DMS153 (cell line): ENCODE measurements around the gene ZNF512.

Source experiments
- DNase-seq: peaks from one replicate; lab custom pipeline; 2025; lab: John Stamatoyannopoulos, UW

Gene ZNF512

GRCh38 chr2:27638037-27638637, 55.3 kb downstream of the ZNF512 start:
- DNase-seq = no peak

- no peak for DNase-seq
These were observed 55.9 kb downstream of the ZNF512 start for GRCh38 chr2:27638709-27639108.

DNA sequence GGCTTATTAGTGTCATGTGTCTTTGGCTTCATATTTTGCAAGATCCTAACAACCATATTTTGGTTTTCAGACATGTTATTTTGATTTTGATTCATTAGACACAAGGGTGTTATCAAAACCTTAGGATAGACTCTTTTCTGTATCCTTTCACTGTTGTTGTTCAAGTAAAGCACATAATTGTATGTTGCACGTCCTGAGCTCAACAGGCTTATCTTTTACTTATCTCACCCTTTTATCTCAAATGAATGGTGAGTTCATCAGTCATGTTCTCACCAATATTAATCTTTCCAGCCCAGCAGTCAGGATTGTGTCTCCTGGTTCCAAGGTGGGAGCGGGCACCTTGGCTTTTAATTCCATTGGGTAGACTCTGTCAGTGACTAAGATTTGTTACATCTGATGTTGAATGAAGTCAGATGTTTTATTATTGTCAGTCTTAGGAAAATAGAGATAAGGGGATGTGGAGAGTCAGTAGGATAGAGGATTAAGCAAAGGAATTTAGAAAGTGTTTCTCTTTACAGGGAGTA, 57.9 kb downstream of the ZNF512 start:
- no peak for DNase-seq

DNA sequence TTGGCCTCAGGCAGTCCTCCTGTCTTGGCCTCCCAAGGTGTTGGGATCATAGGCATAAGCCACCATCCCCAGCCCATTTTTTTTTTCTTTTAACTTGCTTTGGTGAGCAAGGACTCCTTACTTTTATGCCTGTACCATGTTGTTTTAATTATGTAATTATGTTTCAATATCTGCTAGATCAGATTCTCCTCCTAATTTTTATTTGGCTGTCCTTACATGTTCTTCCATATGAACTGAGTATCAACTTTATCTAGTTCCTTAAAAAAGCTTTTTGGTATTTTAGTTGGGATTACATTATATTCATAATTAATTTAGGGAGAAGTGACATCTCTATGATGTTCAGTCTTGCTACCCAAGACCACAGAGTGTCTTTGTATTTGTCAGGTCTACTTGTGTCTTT, 62.4 kb downstream of the ZNF512 start:
- DNase-seq = no peak

DNA sequence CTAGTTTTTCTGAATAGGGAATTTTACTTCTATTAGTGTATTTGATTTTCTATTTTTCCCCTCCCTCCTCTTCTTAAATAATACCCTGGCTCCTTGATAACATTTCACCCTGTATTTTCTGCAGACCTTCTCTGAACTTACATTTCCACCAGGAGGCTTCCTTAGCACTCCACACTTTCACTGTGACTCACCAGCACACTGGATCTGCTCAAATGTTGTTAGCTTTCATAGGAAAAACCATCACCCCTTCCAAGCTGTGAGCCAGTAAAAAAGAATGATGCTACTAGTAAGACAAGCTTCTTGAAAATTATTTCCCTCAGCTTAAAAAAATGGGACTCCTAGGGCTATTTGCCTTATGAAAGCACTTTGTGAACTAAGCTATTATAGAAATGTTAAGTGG, 64.4 kb downstream of the ZNF512 start:
- DNase-seq = no peak

GRCh38 chr2:27647737-27648136, 64.9 kb downstream of the ZNF512 start:
- DNase-seq = no peak

DNA sequence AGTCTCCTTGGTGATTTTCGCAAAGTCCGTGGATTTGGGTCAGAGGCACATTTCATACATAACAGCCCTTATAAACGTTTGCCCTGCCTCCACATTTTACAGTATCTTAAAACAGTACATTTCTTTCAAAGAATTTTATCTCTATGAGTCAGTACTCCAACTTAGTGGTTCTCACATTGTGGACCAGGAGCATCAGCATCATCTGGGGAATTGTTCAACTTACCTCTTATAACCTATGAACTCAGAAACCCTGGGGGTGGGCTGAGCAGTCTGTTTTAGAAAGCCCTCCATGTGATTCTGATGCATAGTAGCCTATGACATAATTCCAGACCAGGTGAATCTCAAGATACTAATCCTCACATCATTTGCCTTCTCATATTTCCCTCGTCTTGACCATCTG, 68.2 kb downstream of the ZNF512 start:
- DNase-seq = no peak

- no peak for DNase-seq
These were observed 69.5 kb downstream of the ZNF512 start for GRCh38 chr2:27652341-27652740.

DNA sequence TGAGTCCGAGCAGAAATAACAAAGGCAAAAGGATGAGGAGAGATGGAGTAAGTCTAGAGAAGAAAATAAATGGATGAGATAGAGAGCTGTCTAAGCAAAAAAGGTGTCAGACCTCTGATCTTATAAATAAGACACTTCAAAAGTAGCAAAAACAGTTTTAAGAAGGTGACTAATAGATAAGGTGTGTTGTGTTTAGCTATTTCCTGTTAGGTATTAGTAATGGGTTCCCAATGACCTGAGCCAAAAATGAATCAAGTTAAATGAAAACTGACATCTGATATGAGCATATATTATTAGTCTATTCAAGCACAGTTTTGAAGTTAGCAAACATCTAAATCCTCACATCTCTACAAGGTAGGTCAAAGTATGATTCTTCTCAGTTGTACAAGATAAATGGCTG, 69.9 kb downstream of the ZNF512 start:
- DNase-seq = no peak

- no peak for DNase-seq
These were observed 70.6 kb downstream of the ZNF512 start for GRCh38 chr2:27653397-27653796.

- DNase-seq = no peak
These were observed 72.5 kb downstream of the ZNF512 start for GRCh38 chr2:27655155-27655951.

GRCh38 chr2:27661371-27661770, 78.5 kb downstream of the ZNF512 start:
- DNase-seq = no peak

DNA sequence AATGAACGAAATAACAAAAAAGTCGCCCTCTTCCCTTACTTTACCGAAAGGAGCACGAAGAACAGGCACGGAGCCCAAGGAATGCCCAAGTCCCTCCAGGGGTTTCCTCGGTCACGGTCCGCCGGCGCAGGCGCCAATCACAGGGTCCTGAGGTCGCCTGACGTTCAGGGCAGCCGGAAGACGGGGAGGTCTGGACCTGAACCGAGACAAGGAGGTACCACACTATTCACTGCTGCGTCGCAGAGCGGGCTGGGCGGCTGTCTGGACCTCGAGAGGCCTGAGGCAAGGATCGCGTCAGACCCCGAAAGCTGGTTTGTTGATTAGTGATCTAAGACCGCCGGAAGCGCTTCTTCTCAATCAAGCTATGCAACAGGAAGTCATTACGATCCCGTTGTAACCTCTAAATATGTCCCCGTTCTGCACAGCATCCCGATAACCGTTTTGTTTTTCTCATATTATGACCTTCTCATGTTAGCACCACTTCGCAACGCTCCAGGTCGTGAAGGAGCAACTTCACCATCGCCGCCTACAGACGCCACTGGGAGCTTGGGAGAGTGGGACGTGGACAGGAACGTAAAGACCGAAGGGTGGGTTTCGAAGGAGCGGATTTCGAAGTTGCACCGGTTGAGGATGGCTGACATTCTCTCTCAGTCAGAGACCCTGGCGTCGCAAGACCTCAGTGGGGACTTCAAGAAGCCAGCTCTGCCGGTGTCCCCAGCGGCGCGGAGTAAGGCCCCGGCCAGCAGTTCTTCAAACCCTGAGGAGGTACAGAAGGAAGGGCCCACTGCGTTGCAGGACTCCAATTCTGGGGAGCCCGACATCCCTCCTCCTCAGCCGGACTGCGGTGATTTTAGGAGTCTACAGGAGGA, 80.7 kb downstream of the ZNF512 start, which contains the start of the genes SLC4A1AP and SUPT7L:
SLC4A1AP (plus strand) TSS at position 605 of the 869 bp plus-strand sequence; CDS start at position 631, 26 bp downstream.
SUPT7L (minus strand) TSS at position 330 of the 869 bp plus-strand sequence. CDS start 1,422 bp downstream, outside the sequence.
- peak; percentile 46 for DNase-seq

DNA sequence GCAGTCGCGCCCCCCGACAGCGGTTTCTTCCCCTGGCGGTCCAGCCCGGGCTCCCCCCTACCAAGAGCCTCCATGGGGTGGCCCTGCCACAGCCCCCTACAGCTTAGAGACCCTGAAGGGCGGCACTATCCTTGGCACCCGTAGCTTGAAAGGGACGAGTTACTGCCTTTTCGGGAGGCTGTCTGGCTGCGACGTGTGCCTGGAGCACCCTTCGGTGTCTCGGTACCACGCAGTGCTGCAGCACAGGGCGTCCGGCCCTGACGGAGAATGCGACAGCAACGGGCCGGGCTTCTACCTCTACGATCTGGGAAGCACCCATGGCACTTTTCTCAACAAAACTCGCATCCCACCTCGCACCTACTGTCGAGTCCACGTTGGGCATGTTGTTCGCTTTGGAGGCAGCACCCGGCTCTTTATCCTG, 81.3 kb downstream of the ZNF512 start:
- DNase-seq = no peak

DNA sequence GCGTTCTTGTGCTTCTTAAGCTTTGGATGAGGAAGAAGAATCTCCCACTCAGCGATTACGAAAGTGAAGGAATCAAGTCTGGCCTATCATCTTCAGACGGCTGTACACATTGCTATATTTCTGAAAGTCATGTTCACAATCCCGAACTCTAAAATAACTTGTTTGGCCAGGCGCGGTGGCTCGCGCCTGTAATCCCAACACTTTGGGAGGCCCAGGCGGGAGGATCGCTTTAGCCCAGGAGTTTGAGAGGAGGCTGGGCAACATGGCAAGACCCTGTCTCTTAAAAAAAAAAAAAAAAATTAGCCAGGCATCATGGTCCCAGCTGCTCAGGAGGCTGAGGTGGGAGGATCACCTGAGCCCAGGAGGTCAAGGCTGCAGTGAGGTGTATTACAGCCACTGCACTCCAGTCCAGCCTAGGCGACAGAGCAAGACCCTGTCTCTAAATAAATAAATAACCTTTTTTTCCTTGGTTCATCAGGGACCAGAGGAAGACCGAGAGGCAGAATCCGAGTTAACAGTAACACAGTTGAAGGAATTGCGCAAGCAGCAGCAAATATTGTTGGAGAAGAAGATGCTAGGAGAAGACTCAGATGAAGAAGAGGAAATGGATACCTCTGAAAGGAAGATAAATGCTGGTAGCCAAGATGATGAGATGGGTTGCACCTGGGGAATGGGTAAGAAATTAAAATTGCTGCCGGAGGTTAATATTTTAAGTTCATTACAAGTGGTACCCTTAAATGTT, 82.0 kb downstream of the ZNF512 start:
- DNase-seq = no peak

DNA sequence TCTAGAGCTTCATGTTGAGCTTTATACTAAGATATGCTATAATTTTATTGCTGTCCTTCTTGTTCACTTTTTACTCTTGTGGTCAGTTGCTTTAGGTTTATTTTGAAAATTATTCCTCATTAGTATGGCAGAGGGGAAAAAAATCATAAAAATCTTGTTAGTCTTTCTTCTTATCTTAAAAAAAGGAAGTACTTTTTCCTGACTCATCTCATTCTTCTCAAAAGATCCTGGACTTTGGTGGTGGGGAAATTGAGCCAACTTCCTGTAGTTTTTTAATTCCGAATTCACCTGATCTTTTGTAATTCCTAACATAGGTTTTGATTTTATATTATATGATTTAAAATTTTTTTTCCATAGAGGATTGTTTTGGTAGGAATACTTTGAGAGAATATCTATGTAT, 84.6 kb downstream of the ZNF512 start:
- no peak for DNase-seq

- DNase-seq = no peak
These were observed 88.4 kb downstream of the ZNF512 start for GRCh38 chr2:27671235-27671634.
